PC-3 (cell line): ENCODE results near the gene KRTAP3-3. TPM values are rescaled to one million over a fixed set of nuclear protein-coding genes. Genes with fewer than 3 reads are reported as not detected.
"Not testable (repeated sequence)": the region's sequence is repeated elsewhere in the genome, so short reads cannot be mapped to it uniquely, and the experiment has no call there.

ENCODE experiments used
- ATAC-seq: fragments of 200-7000 bp; cut with Tn5 transposase; 2 replicates; pipeline ENCODE4 v1.9.1; 2020; ENCODE audit warnings: mild to moderate bottlenecking, moderate library complexity
- BruUV-seq: library from RNA; stranded (reverse); fragments of 400-500 nt; replicated peaks from 2 replicates; lab custom pipeline; 2021; lab: Mats Ljungman, UMichigan
- CTCF ChIA-PET: fragments of 300-600 bp; sonication (Branson Sonifier 250); formaldehyde crosslinking; loops from one replicate; lab custom pipeline; 2022; ENCODE audit warnings: antibody characterized with exemption; lab: Charles Lee
- POLR2A ChIA-PET: fragments of 300-600 bp; sonication (Branson Sonifier 250); formaldehyde crosslinking; loops from one replicate; lab custom pipeline; 2022; ENCODE audit warnings: antibody characterized with exemption; ENCODE audit not compliant: unreplicated experiment; lab: Charles Lee
- DNase-seq: peaks from one replicate; pipeline ENCODE4 v3.0.0-alpha.2; 2015
- H2AFZ ChIP-seq: fragments of 300-600 bp; sonication (generic); 2 replicates; pipeline ENCODE4 v1.6.0; 2016; ENCODE audit warnings: antibody characterized with exemption, low read length
- H3F3A ChIP-seq: fragments of 300-600 bp; sonication (generic); one replicate; pipeline ENCODE4 v1.6.0; 2017; ENCODE audit warnings: antibody characterized with exemption, low read length, control low read depth, mild to moderate bottlenecking; ENCODE audit not compliant: unreplicated experiment
- H3K27ac ChIP-seq: fragments of 300-600 bp; sonication (generic); 2 replicates; pipeline ENCODE4 v1.5.1; 2016; ENCODE audit warnings: mild to moderate bottlenecking, low read length
- H3K27me3 ChIP-seq: fragments of 300-600 bp; sonication (generic); 2 replicates; pipeline ENCODE4 v1.6.1; 2016; ENCODE audit warnings: low read length, mixed read lengths
- H3K36me3 ChIP-seq: fragments of 300-600 bp; sonication (generic); 2 replicates; pipeline ENCODE4 v1.6.1; 2016; ENCODE audit warnings: low read depth, mixed run types, low read length, mixed read lengths
- H3K4me1 ChIP-seq: fragments of 300-600 bp; sonication (generic); 2 replicates; pipeline ENCODE4 v1.5.1; 2016; ENCODE audit warnings: low read length; ENCODE audit not compliant: insufficient read depth
- H3K4me2 ChIP-seq: fragments of 300-600 bp; sonication (generic); 2 replicates; pipeline ENCODE4 v1.6.0; 2016; ENCODE audit warnings: low read length
- H3K4me3 ChIP-seq: fragments of 300-600 bp; sonication (generic); 2 replicates; pipeline ENCODE4 v1.5.1; 2016; ENCODE audit warnings: mild to moderate bottlenecking, low read length, mixed read lengths
- H3K79me2 ChIP-seq: fragments of 300-600 bp; sonication (generic); 2 replicates; pipeline ENCODE4 v1.6.1; 2017; ENCODE audit warnings: low read length, mixed read lengths
- H3K9ac ChIP-seq: fragments of 300-600 bp; sonication (generic); 2 replicates; pipeline ENCODE4 v1.6.0; 2016; ENCODE audit warnings: mild to moderate bottlenecking, low read length
- H3K9me2 ChIP-seq: fragments of 300-600 bp; sonication (generic); replicated peaks from 2 replicates; pipeline ENCODE4 v1.6.1; 2016; ENCODE audit warnings: mixed run types, low read length, mixed read lengths
- H3K9me3 ChIP-seq: fragments of 300-600 bp; sonication (generic); 2 replicates; pipeline ENCODE4 v1.6.1; 2016; ENCODE audit warnings: low read length, mixed read lengths
- H4K20me1 ChIP-seq: fragments of 300-600 bp; sonication (generic); 2 replicates; pipeline ENCODE4 v1.6.1; 2016; ENCODE audit warnings: low read length, mixed read lengths
- EZH2 ChIP-seq: fragments of 300-600 bp; sonication (generic); IDR thresholded peaks from one replicate; pipeline ENCODE4 v1.6.1; 2017; ENCODE audit warnings: antibody characterized with exemption, mild to moderate bottlenecking, low read length; ENCODE audit not compliant: unreplicated experiment
- EZH2phosphoT487 ChIP-seq: fragments of 300-600 bp; sonication (generic); IDR thresholded peaks from 2 replicates; pipeline ENCODE4 v1.6.1; 2018; ENCODE audit warnings: mild to moderate bottlenecking, antibody characterized with exemption, low read length, borderline replicate concordance
- intact Hi-C: fragments of 100-400 bp; cut with micrococcal nuclease; formaldehyde crosslinking; loops from 2 replicates; pipeline ENCODE4 v1.9.0; 2023
- total RNA-seq: library from RNA; depleted of rRNA; stranded (reverse); fragments of >200 nt; gene quantifications from 2 replicates; pipeline ENCODE4 v1.2.3, GENCODE V29; 2014
- TF ChIP-seq, protein P1 (sequence below): fragments of 300-600 bp; sonication (generic); conservative IDR thresholded peaks from 2 replicates; pipeline ENCODE4 v1.5.1; 2017; ENCODE audit warnings: antibody characterized with exemption, low read depth, mild to moderate bottlenecking, low read length

Gene KRTAP3-3
- total RNA-seq, 1 experiment from 2014 or later = not detected

DNA sequence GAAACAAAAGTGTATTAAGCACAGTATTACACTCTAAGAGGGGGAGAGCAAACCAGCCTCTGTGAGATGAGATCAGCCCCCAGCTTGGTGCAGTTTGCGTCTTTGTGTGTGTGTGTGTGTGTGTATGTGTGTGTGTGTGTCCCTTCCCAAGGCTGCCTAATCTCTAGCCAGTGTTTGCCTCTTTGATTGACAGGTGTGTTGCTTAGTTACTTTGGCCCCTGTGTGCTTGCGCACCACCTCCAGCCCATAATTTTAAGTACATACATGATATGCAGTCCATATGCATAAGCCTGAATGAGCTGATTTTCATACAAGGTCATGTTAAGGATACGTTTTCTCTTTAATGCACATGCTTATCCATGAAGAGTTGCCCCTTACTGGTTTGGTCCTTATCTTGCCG is 7.8 kb upstream of the KRTAP3-3 start:
- no peaks in the 10 kb centered on the region for H3F3A ChIP-seq
- CTCF ChIA-PET = no interaction called here
- DNase-seq (no peak), ATAC-seq (no peak)
- no peaks in the 10 kb centered on the region for H3K79me2 ChIP-seq
- H3K4me3 ChIP-seq = no peak overlapping the region
- H3K27me3 ChIP-seq = no peaks in the 10 kb centered on the region
- H4K20me1 ChIP-seq = no peaks in the 10 kb centered on the region
- TF ChIP-seq EZH2 (no peak), EZH2phosphoT487 (no peak)
- TF ChIP-seq, protein P1, sequence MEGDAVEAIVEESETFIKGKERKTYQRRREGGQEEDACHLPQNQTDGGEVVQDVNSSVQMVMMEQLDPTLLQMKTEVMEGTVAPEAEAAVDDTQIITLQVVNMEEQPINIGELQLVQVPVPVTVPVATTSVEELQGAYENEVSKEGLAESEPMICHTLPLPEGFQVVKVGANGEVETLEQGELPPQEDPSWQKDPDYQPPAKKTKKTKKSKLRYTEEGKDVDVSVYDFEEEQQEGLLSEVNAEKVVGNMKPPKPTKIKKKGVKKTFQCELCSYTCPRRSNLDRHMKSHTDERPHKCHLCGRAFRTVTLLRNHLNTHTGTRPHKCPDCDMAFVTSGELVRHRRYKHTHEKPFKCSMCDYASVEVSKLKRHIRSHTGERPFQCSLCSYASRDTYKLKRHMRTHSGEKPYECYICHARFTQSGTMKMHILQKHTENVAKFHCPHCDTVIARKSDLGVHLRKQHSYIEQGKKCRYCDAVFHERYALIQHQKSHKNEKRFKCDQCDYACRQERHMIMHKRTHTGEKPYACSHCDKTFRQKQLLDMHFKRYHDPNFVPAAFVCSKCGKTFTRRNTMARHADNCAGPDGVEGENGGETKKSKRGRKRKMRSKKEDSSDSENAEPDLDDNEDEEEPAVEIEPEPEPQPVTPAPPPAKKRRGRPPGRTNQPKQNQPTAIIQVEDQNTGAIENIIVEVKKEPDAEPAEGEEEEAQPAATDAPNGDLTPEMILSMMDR = no peak
- intact Hi-C loops = loop anchor here (10.0 kb wide), 2 partner anchors 63 to 87 kb away; partner anchors contain the start of genes KRTAP2-3 and KRTAP2-4
- no peaks in the 10 kb centered on the region for H3K9me3 ChIP-seq
- H3K4me2 ChIP-seq = no peak overlapping the region
- no peaks in the 10 kb centered on the region for H3K9me2 ChIP-seq
- no TSS peak for BruUV-seq
- no peak overlapping the region for H2AFZ ChIP-seq
- H3K9ac ChIP-seq = no peak overlapping the region
- peaks cover 21% of the 10 kb centered on the region for H3K4me1 ChIP-seq
- POLR2A ChIA-PET = no interaction called here
- no peak overlapping the region for H3K27ac ChIP-seq
- no peaks in the 10 kb centered on the region for H3K36me3 ChIP-seq

DNA sequence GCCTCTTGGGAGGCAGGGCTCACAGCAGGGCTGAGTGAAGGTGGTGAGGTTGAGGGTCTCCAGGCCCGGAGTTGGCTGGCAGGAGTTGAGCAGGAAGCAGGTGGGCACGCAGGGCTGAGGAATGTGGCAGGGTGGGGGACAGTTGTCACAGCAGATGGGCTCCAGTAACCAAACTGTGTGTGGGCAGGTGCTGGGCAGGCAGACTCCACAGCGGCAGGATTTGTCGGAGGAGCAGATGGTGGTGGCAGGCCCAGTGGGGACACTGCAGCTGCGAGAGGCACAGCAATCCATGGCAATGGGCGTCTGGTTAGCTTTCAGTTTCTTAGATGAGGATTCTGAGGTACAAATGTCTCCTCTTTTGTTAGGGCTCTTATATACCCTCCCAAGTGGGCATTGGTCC is 5.6 kb upstream of the KRTAP3-3 start, which contains the start of gene KRTAP3-2:
TSS of gene KRTAP3-2 (minus strand) at position 344 of the 400 bp plus-strand sequence. CDS start at position 291, 53 bp downstream.
- H3K9me2 ChIP-seq, BruUV-seq, CTCF ChIA-PET, DNase-seq, H3K27ac ChIP-seq, H2AFZ ChIP-seq, H3K79me2 ChIP-seq, H3K27me3 ChIP-seq, H3K4me3 ChIP-seq, H4K20me1 ChIP-seq, H3K36me3 ChIP-seq, H3K4me2 ChIP-seq, H3F3A ChIP-seq, POLR2A ChIA-PET, ATAC-seq, intact Hi-C loops, H3K9ac ChIP-seq, H3K9me3 ChIP-seq: not testable (repeated sequence)
- peaks cover 21% of the 10 kb centered on the region for H3K4me1 ChIP-seq

DNA sequence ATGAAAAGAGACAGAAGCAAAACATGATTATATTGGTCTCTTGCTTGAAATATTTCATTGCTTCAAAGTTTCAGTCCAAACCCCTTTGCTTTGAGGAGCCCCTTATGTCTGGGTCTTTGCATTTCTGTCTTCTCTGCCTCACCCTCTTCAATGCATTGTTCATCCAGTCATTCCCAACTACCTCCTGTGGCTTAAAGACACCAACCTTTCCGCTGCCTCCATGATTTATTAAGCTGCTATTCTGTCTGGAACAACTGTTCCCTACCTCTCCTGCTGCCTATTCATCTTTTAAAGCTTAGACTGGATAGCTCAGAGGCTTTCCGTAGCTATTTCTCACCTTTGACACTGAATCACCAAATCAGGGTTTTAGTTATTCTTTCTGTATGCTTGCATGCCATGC is 3.4 kb upstream of the KRTAP3-3 start:
- H2AFZ ChIP-seq = no peak overlapping the region
- POLR2A ChIA-PET = no interaction called here
- no peaks in the 10 kb centered on the region for H4K20me1 ChIP-seq
- H3K9me3 ChIP-seq = no peaks in the 10 kb centered on the region
- CTCF ChIA-PET = no interaction called here
- BruUV-seq = no TSS peak
- no peaks in the 10 kb centered on the region for H3K9me2 ChIP-seq
- H3K4me1 ChIP-seq = peaks cover 9% of the 10 kb centered on the region
- intact Hi-C loops = no loop called here
- TF ChIP-seq EZH2 = no peak
- TF ChIP-seq, protein P1 = no peak
- TF ChIP-seq EZH2phosphoT487 = no peak
- no peak overlapping the region for H3K4me2 ChIP-seq
- no peak for DNase-seq
- no peak overlapping the region for H3K9ac ChIP-seq
- H3K79me2 ChIP-seq = no peaks in the 10 kb centered on the region
- H3F3A ChIP-seq = no peaks in the 10 kb centered on the region
- no peak overlapping the region for H3K27ac ChIP-seq
- no peaks in the 10 kb centered on the region for H3K27me3 ChIP-seq
- no peaks in the 10 kb centered on the region for H3K36me3 ChIP-seq
- H3K4me3 ChIP-seq = no peak overlapping the region
- ATAC-seq = no peak
